H1 (cell line): Measurements from ENCODE around the gene NRL. TPM values are rescaled to one million over a fixed set of nuclear protein-coding genes. Genes with fewer than 3 reads are reported as not detected.

Experiments used
- CBX5 ChIP-seq: fragments of 300-800, 300-1000 bp; sonication (generic); IDR thresholded peaks from 2 replicates; pipeline ENCODE4 v1.7.1; 2016; ENCODE audit warnings: antibody characterized with exemption, low read length, low read depth
- EP300 ChIP-seq, 2 experiments: IDR thresholded peaks; 1 replicate in 1 of 2; 2 replicates in 1 of 2; pipeline ENCODE4 v1.6.1; 2011 to 2012; ENCODE audit warnings: low read depth in 2 of 2, low read length in 2 of 2, mild to moderate bottlenecking in 2 of 2, borderline replicate concordance in 1 of 2, inconsistent platforms in 1 of 2, moderate library complexity in 1 of 2
- RNF2 ChIP-seq: fragments of 200-900, 300-1000 bp; sonication (generic); IDR thresholded peaks from 2 replicates; pipeline ENCODE4 v1.7.1; 2016; ENCODE audit warnings: borderline replicate concordance, low read depth, mild to moderate bottlenecking, antibody characterized with exemption, low read length; ENCODE audit not compliant: poor library complexity, severe bottlenecking; ENCODE audit errors: missing control alignments
- SIN3A ChIP-seq, 2 experiments: IDR thresholded peaks in 1 of 2; conservative IDR thresholded peaks in 1 of 2; 2 replicates each; pipeline ENCODE4 v1.6.1; 2011 to 2012; ENCODE audit warnings: low read length in 2 of 2, improper control_type of control experiment in 1 of 2, low read depth in 1 of 2, mild to moderate bottlenecking in 1 of 2
- TAF1 ChIP-seq: IDR thresholded peaks from 2 replicates; pipeline ENCODE4 v1.6.1; 2011; ENCODE audit warnings: mild to moderate bottlenecking, low read depth, low read length
- TEAD4 ChIP-seq: IDR thresholded peaks from 2 replicates; pipeline ENCODE4 v1.6.1; 2012; ENCODE audit warnings: low read depth, low read length, inconsistent platforms, mixed read lengths
- polyA plus RNA-seq, 7 experiments: library from polyadenylated mRNA; depleted of rRNA in 3 of 7; stranded (reverse) in 5 of 7; unstranded in 2 of 7; fragments of >200 nt in 5 of 7; fragments of 200-250 nt in 2 of 7; gene quantifications; 1 replicate in 5 of 7; 2 replicates in 1 of 7; 4 replicates in 1 of 7; pipeline versions ENCODE4 v1.2.1 to v1.2.3, GENCODE V29; 2011 to 2013; ENCODE audit warnings: missing spikeins in 2 of 7, mixed read lengths in 2 of 7
- total RNA-seq: library from RNA; stranded (reverse); fragmentation: NEBNext Ultra II Directional; extraction: Animal tissue kit (Norgen Biotek cat#: 25700); gene quantifications from 2 replicates; pipeline ENCODE4 v1.2.1, GENCODE V29; 2021
- TF ChIP-seq, protein P1 (sequence below), 3 experiments: IDR thresholded peaks; 1 replicate in 2 of 3; 2 replicates in 1 of 3; pipeline versions ENCODE4 v1.5.1 to v1.6.1; 2011; ENCODE audit warnings: low read length in 3 of 3, mild to moderate bottlenecking in 3 of 3, inconsistent platforms in 2 of 3, low read depth in 1 of 3, moderate library complexity in 1 of 3; ENCODE audit not compliant: insufficient read depth in 1 of 3; ENCODE audit errors: control extremely low read depth in 1 of 3

NRL gene
- total and polyA plus RNA-seq, 2 of the 8 experiments (the other 6 are each of a cell fraction or from before 2014, with no cell fraction given) = 1.1 to 2.2 TPM

DNA sequence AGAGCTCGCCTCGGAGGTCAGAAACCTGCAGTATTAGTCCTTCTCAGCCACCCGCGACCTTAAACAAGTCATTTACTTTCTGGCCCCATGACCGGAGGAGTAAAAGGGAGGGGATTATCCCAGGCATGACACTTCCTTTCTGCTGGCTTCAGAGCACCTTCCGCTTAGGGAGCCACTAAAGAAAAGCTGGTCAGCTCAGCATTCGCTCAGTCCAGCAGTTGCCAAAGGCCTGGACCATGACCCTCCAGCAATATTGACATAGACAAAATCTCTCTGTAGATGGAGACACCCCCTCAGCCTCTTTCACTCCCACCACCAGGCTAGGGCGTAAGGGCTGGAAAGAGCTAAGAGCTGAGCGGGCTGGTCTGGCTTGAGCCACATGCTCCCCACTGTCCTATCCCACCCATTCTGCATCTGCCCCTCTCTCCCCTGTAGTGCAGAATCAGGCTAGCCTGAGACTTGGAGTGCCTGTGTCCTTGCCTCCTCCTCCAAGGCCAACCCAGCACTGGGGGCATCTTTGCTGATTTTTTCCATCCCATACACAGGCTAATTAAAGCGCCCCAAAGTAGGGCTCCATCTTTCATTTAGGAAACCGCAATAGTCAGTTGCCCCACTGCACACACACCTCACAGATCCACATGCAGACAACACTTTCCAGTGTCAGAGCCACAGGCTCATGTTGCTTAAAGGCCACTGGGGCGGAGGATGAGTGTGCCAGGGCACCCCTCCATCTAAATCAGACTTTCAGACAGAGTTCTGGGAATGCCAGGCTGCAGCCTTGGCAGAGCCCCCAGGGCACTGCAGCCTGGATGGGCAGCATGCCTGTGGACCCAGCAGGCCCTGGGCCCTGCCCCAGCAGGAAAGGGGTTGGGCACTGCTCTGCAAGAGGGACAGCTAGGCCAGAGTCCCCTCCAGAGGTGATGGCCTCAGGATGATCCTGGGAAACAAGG lies 47.3 kb downstream of the NRL start (continued):
- TF ChIP-seq, protein P1, sequence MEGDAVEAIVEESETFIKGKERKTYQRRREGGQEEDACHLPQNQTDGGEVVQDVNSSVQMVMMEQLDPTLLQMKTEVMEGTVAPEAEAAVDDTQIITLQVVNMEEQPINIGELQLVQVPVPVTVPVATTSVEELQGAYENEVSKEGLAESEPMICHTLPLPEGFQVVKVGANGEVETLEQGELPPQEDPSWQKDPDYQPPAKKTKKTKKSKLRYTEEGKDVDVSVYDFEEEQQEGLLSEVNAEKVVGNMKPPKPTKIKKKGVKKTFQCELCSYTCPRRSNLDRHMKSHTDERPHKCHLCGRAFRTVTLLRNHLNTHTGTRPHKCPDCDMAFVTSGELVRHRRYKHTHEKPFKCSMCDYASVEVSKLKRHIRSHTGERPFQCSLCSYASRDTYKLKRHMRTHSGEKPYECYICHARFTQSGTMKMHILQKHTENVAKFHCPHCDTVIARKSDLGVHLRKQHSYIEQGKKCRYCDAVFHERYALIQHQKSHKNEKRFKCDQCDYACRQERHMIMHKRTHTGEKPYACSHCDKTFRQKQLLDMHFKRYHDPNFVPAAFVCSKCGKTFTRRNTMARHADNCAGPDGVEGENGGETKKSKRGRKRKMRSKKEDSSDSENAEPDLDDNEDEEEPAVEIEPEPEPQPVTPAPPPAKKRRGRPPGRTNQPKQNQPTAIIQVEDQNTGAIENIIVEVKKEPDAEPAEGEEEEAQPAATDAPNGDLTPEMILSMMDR (IDR thresholded peaks at IDR 0.05; ENCODE audit: control extremely low read depth in 1 of 3, insufficient read depth in 1 of 3, low read depth in 1 of 3, low read length in 3 of 3) = no peak
- TF ChIP-seq RNF2 (no peak), TAF1 (no peak), EP300 (IDR thresholded peaks at IDR 0.05; ENCODE audit: borderline replicate concordance in 1 of 2, low read depth in 2 of 2, low read length in 2 of 2) (no peak), SIN3A (conservative IDR thresholded peaks at IDR 0.05 in 1 of 2, IDR thresholded peaks at IDR 0.05 in 1 of 2; ENCODE audit: low read depth in 1 of 2, low read length in 2 of 2) (no peak), TEAD4 (no peak), CBX5 (no peak)
- TF ChIP-seq, all 59 proteins: peak for 0
